ENCODE data around the gene TSTD1. TPM values are rescaled to one million over a fixed set of nuclear protein-coding genes. Genes with fewer than 3 reads are reported as not detected.

The TSTD1 gene
- total RNA-seq, 6 donors from 2014 or later, result 56.2 to 170 (median 113) TPM

- peak in 1 of 2 donors; percentile 39 for ATAC-seq (ENCODE audit: low FRiP score in 2 of 2)
- peaks cover 10 to 31% (median 18%) of the 10 kb centered on the region in 4 donors for H3K4me1 ChIP-seq
- DNase-seq, result no peak
- peak overlapping the region; percentile 92 to 99 (median 95) for H3K27ac ChIP-seq
- H3K4me3 ChIP-seq, result peak overlapping the region in 3 of 4 donors; percentile 72 to 77 (median 77)
- TF ChIP-seq EP300 (IDR thresholded peaks at IDR 0.05), result no peak
- no peak for TF ChIP-seq POLR2A (IDR thresholded peaks at IDR 0.05)
- TF ChIP-seq, protein P1, sequence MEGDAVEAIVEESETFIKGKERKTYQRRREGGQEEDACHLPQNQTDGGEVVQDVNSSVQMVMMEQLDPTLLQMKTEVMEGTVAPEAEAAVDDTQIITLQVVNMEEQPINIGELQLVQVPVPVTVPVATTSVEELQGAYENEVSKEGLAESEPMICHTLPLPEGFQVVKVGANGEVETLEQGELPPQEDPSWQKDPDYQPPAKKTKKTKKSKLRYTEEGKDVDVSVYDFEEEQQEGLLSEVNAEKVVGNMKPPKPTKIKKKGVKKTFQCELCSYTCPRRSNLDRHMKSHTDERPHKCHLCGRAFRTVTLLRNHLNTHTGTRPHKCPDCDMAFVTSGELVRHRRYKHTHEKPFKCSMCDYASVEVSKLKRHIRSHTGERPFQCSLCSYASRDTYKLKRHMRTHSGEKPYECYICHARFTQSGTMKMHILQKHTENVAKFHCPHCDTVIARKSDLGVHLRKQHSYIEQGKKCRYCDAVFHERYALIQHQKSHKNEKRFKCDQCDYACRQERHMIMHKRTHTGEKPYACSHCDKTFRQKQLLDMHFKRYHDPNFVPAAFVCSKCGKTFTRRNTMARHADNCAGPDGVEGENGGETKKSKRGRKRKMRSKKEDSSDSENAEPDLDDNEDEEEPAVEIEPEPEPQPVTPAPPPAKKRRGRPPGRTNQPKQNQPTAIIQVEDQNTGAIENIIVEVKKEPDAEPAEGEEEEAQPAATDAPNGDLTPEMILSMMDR (IDR thresholded peaks at IDR 0.05), result no peak
- TF ChIP-seq POLR2AphosphoS5 (IDR thresholded peaks at IDR 0.05), result no peak
- 56 to 58% methylated on average over 2 of the region's 2 CpGs for WGBS, 2 donors
- H3K9me3 ChIP-seq, result no peaks in the 10 kb centered on the region
- peaks cover 12 to 31% (median 20%) of the 10 kb centered on the region in 4 donors for H3K36me3 ChIP-seq
- no peaks in the 10 kb centered on the region for H3K27me3 ChIP-seq
These were observed 8.0 kb upstream of the TSTD1 start for GRCh38 chr1:161046605-161047228.

- H3K27ac ChIP-seq, result peak within 1 kb of the TSS; percentile 92 to 99 (median 95)
- peak within 1 kb of the TSS; percentile 48 to 77 (median 74) for H3K4me3 ChIP-seq
- TF ChIP-seq POLR2AphosphoS5 (IDR thresholded peaks at IDR 0.05), result peak; percentile 89 to 95
- TF ChIP-seq, protein P1 (IDR thresholded peaks at IDR 0.05), result no peak
- TF ChIP-seq EP300 (IDR thresholded peaks at IDR 0.05), result no peak
- TF ChIP-seq POLR2A (IDR thresholded peaks at IDR 0.05), result peak in 3 of 4 donors; percentile 72 to 88 (median 78)
- peaks cover 17 to 31% (median 25%) of the 10 kb centered on the region in 4 donors for H3K36me3 ChIP-seq
- 1 to 2% methylated on average over 16 to 29 of the region's 29 CpGs for WGBS, 2 donors
- H3K9me3 ChIP-seq, result no peaks in the 10 kb centered on the region
- H3K4me1 ChIP-seq, result peaks cover 10 to 31% (median 18%) of the 10 kb centered on the region in 4 donors
- peak; percentile 93 to 96 for DNase-seq
- peak; percentile 94 to 97 for ATAC-seq (ENCODE audit: low FRiP score in 2 of 2)
- no peaks in the 10 kb centered on the region for H3K27me3 ChIP-seq
These were observed 7.2 kb upstream of the TSTD1 start, which contains the start of gene USF1 for GRCh38 chr1:161045736-161046604. Gene USF1 (minus strand): TSS chr1:161045977. CDS start chr1:161043275, 2,702 bp downstream.

- Histone ChIP-seq H3K4me1 (peaks cover 10 to 31% (median 18%) of the 10 kb centered on the region in 4 donors), H3K9me3 (no peaks in the 10 kb centered on the region), H3K27me3 (no peaks in the 10 kb centered on the region), H3K27ac (peak overlapping the region; percentile 92 to 99 (median 95)), H3K36me3 (peaks cover 26 to 39% (median 33%) of the 10 kb centered on the region in 4 donors), H3K4me3 (peak overlapping the region; percentile 48 to 77 (median 74))
- TF ChIP-seq, protein P1 (IDR thresholded peaks at IDR 0.05), result no peak
- no peak for TF ChIP-seq EP300 (IDR thresholded peaks at IDR 0.05)
- TF ChIP-seq POLR2AphosphoS5 (IDR thresholded peaks at IDR 0.05), result peak; percentile 52 to 68
- TF ChIP-seq POLR2A (IDR thresholded peaks at IDR 0.05), result peak in 3 of 4 donors; percentile 16 to 63 (median 63)
- peak; percentile 75 to 79 for ATAC-seq (ENCODE audit: low FRiP score in 2 of 2)
- peak; percentile 90 to 91 for DNase-seq
- WGBS, 2 donors, result 0 to 1% methylated on average over 20 to 44 of the region's 48 CpGs
These were observed 6.4 kb upstream of the TSTD1 start for GRCh38 chr1:161044908-161045735.

DNA sequence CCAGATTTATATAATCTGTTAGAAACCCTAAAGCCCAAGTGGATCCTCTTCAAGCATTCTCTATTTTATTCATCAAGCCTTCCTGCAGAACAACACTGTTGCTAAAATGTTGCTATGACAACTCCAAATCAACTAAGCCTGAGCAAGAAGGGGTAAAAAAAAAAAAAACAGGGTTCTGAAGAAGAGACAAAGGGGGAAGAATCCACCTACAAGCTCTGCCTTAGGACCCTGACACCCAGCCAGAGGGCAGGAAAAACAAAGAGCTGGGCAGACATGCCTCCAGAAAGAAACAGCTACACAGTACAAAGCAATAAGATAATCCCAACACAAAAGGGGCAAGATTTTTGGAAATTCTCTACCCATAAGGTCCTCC, 5.8 kb upstream of the TSTD1 start:
- peak overlapping the region; percentile 48 to 77 (median 74) for H3K4me3 ChIP-seq
- H3K27ac ChIP-seq, result peak overlapping the region; percentile 92 to 99 (median 95)
- H3K36me3 ChIP-seq, result peaks cover 32 to 42% (median 38%) of the 10 kb centered on the region in 4 donors
- H3K4me1 ChIP-seq, result peaks cover 11 to 33% (median 19%) of the 10 kb centered on the region in 4 donors
- H3K27me3 ChIP-seq, result no peaks in the 10 kb centered on the region
- no peak for TF ChIP-seq EP300 (IDR thresholded peaks at IDR 0.05)
- TF ChIP-seq, protein P1 (IDR thresholded peaks at IDR 0.05), result no peak
- TF ChIP-seq POLR2AphosphoS5 (IDR thresholded peaks at IDR 0.05), result no peak
- no peak for DNase-seq
- H3K9me3 ChIP-seq, result no peaks in the 10 kb centered on the region
- no peak for ATAC-seq (ENCODE audit: low FRiP score in 2 of 2)
